GM23248 (cell line): ENCODE measurements around the gene NUP93. TPM values are rescaled to one million over a fixed set of nuclear protein-coding genes. Genes with fewer than 3 reads are reported as not detected.

Source experiments
- DNase-seq: peaks from one replicate; pipeline ENCODE4 v3.0.0-alpha.2; 2015
- H2AFZ ChIP-seq: fragments of 200-600 bp; sonication (generic); 2 replicates; pipeline ENCODE4 v1.6.1; 2016; ENCODE audit warnings: antibody characterized with exemption
- H3F3A ChIP-seq: fragments of 200-600 bp; sonication (generic); 2 replicates; pipeline ENCODE4 v1.6.1; 2016; ENCODE audit warnings: mild to moderate bottlenecking, antibody characterized with exemption, mixed run types; ENCODE audit not compliant: insufficient read depth
- H3K27ac ChIP-seq: fragments of 200-600 bp; sonication (generic); 2 replicates; pipeline ENCODE4 v1.5.1; 2016; ENCODE audit warnings: mild to moderate bottlenecking
- H3K27me3 ChIP-seq: fragments of 200-600 bp; sonication (generic); replicated peaks from 2 replicates; pipeline ENCODE4 v1.6.1; 2016; ENCODE audit warnings: mild to moderate bottlenecking; ENCODE audit not compliant: insufficient read depth
- H3K36me3 ChIP-seq: fragments of 200-600 bp; sonication (generic); 2 replicates; pipeline ENCODE4 v1.6.1; 2016; ENCODE audit warnings: low read depth, mild to moderate bottlenecking
- H3K4me1 ChIP-seq: fragments of 200-600 bp; sonication (generic); 2 replicates; pipeline ENCODE4 v1.6.1; 2016; ENCODE audit warnings: mild to moderate bottlenecking; ENCODE audit not compliant: insufficient read depth
- H3K4me2 ChIP-seq: fragments of 200-600 bp; sonication (generic); one replicate; pipeline ENCODE4 v1.6.1; 2016; ENCODE audit warnings: mild to moderate bottlenecking; ENCODE audit not compliant: unreplicated experiment
- H3K4me3 ChIP-seq: fragments of 200-600 bp; sonication (generic); 2 replicates; pipeline ENCODE4 v1.5.1; 2016; ENCODE audit warnings: mild to moderate bottlenecking
- H3K79me2 ChIP-seq: fragments of 200-600 bp; sonication (generic); 2 replicates; pipeline ENCODE4 v1.6.1; 2016; ENCODE audit warnings: mild to moderate bottlenecking; ENCODE audit not compliant: insufficient read depth
- H3K9ac ChIP-seq: fragments of 200-600 bp; sonication (generic); 2 replicates; pipeline ENCODE4 v1.6.1; 2016; ENCODE audit warnings: mild to moderate bottlenecking
- H3K9me2 ChIP-seq: fragments of 200-600 bp; sonication (generic); 2 replicates; pipeline ENCODE4 v1.6.1; 2016; ENCODE audit warnings: mixed run types, mild to moderate bottlenecking, moderate library complexity; ENCODE audit not compliant: insufficient read depth
- H3K9me3 ChIP-seq: fragments of 200-600 bp; sonication (generic); one replicate; pipeline ENCODE4 v1.6.1; 2017; ENCODE audit warnings: low read depth
- H4K20me1 ChIP-seq: fragments of 200-600 bp; sonication (generic); 2 replicates; pipeline ENCODE4 v1.6.0; 2016; ENCODE audit not compliant: insufficient read depth
- EZH2 ChIP-seq: fragments of 200-600 bp; sonication (generic); IDR thresholded peaks from 2 replicates; pipeline ENCODE4 v1.6.1; 2018; ENCODE audit warnings: antibody characterized with exemption, mild to moderate bottlenecking; ENCODE audit not compliant: insufficient read depth, poor library complexity, severe bottlenecking
- EZH2phosphoT487 ChIP-seq: fragments of 200-600 bp; sonication (generic); IDR thresholded peaks from 2 replicates; pipeline ENCODE4 v1.6.1; 2018; ENCODE audit warnings: antibody characterized with exemption, moderate library complexity, mild to moderate bottlenecking, low read depth; ENCODE audit not compliant: insufficient read depth
- WGBS, 2 experiments: methylation state at CpG; one replicate each; pipeline ENCODE4 v1.1.6; 2015 to 2017; ENCODE audit warnings: low lambda C conversion rate in 2 of 2, low coverage in 1 of 2; ENCODE audit errors: missing lambda C conversion rate in 2 of 2; 5-methylcytosine and 5-hydroxymethylcytosine counted together
- in situ Hi-C: fragments of 300-500 bp; cut with MboI; formaldehyde crosslinking; loops from 2 replicates; pipeline ENCODE4 v1.15.0; 2020
- polyA plus RNA-seq: library from polyadenylated mRNA; unstranded; fragments of >200 nt; fragmentation: Nextera tagmentation; extraction: Ambion mirVana; gene quantifications from 2 replicates; pipeline ENCODE4 v1.2.1, GENCODE V29; 2016
- total RNA-seq: library from RNA; depleted of rRNA; stranded (reverse); fragments of >200 nt; shearing (Covaris generic); gene quantifications from 2 replicates; pipeline ENCODE4 v1.2.3, GENCODE V29; 2014

Gene NUP93
- total and polyA plus RNA-seq, 2 experiments from 2014 or later, result 47.1 to 51.2 TPM

- no peaks in the 10 kb centered on the region for H3K79me2 ChIP-seq
- no peak for TF ChIP-seq EZH2
- no peak for TF ChIP-seq EZH2phosphoT487
- H3K36me3 ChIP-seq, result no peaks in the 10 kb centered on the region
- no peaks in the 10 kb centered on the region for H3F3A ChIP-seq
- no peak overlapping the region for H3K4me3 ChIP-seq
- no peak overlapping the region for H3K9ac ChIP-seq
- no peaks in the 10 kb centered on the region for H3K27me3 ChIP-seq
- H3K9me3 ChIP-seq, result no peaks in the 10 kb centered on the region
- WGBS, 2 experiments, result 73 to 87% methylated on average over 8 to 9 of the region's 9 CpGs
- in situ Hi-C loops, result no loop called here
- no peak overlapping the region for H2AFZ ChIP-seq
- H3K4me2 ChIP-seq, result no peak overlapping the region
- H3K27ac ChIP-seq, result no peak overlapping the region
- H3K4me1 ChIP-seq, result no peaks in the 10 kb centered on the region
- no peak for DNase-seq
- no peaks in the 10 kb centered on the region for H4K20me1 ChIP-seq
- H3K9me2 ChIP-seq, result no peaks in the 10 kb centered on the region
Measured at GRCh38 chr16:56879276-56879675, 149.3 kb downstream of the NUP93 start.

DNA sequence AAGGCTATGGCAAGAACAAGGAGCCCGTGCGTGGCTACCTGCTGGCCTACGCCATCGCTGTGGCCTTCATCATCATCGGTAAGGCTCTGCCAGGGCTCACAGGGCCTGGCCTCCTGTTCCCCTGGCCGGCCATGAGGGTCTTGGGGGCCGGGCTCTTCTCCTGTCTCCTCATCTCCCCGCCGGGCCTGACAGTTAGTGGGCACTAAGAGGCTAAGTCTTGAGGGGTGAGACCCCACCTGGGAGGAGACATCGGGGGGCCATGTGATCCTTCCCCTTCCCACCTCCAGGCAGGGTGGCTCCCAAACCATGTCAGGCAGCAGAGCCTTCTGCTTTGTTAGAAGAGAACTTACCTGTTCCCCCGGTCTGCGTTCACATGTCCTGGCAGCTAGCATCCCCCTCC lies 150.2 kb downstream of the NUP93 start:
- in situ Hi-C loops, result no loop called here
- H3K4me2 ChIP-seq, result no peak overlapping the region
- DNase-seq, result no peak
- H3K9ac ChIP-seq, result no peak overlapping the region
- TF ChIP-seq EZH2phosphoT487, result no peak
- no peak for TF ChIP-seq EZH2
- no peaks in the 10 kb centered on the region for H4K20me1 ChIP-seq
- no peaks in the 10 kb centered on the region for H3K9me3 ChIP-seq
- H2AFZ ChIP-seq, result no peak overlapping the region
- H3K27me3 ChIP-seq, result no peaks in the 10 kb centered on the region
- 81 to 85% methylated on average over 10 of the region's 12 CpGs for WGBS, 2 experiments
- H3K79me2 ChIP-seq, result no peaks in the 10 kb centered on the region
- no peak overlapping the region for H3K4me3 ChIP-seq
- H3K4me1 ChIP-seq, result no peaks in the 10 kb centered on the region
- no peak overlapping the region for H3K27ac ChIP-seq
- no peaks in the 10 kb centered on the region for H3K9me2 ChIP-seq
- no peaks in the 10 kb centered on the region for H3F3A ChIP-seq
- H3K36me3 ChIP-seq, result no peaks in the 10 kb centered on the region

DNA sequence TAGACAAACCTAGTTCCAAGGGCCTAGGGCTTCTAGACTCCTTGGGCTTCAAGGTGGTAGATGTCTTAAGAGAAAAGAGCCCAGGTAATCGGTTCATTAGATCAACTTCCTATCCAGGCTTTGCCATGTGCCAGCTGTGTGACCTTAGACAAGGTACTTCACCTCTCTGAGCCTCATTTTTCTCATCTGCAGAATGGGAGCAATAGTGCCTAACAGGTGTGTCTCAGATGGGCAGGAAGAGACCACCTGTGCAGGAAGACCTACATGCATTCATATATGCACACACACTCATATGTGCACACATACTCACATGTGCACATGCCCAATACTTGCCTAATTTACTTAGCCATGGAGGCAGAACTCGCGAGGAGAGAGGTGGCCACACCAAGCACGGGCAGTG lies 150.8 kb downstream of the NUP93 start:
- no peaks in the 10 kb centered on the region for H3F3A ChIP-seq
- no peaks in the 10 kb centered on the region for H3K9me3 ChIP-seq
- H3K9ac ChIP-seq, result no peak overlapping the region
- H3K4me3 ChIP-seq, result no peak overlapping the region
- no peaks in the 10 kb centered on the region for H3K36me3 ChIP-seq
- H4K20me1 ChIP-seq, result no peaks in the 10 kb centered on the region
- WGBS, 2 experiments, result 85 to 86% methylated on average over 4 of the region's 4 CpGs
- DNase-seq, result no peak
- H3K4me1 ChIP-seq, result no peaks in the 10 kb centered on the region
- no peaks in the 10 kb centered on the region for H3K9me2 ChIP-seq
- no peaks in the 10 kb centered on the region for H3K27me3 ChIP-seq
- no peak overlapping the region for H2AFZ ChIP-seq
- no peak overlapping the region for H3K27ac ChIP-seq
- no peaks in the 10 kb centered on the region for H3K79me2 ChIP-seq
- in situ Hi-C loops, result no loop called here
- H3K4me2 ChIP-seq, result no peak overlapping the region
- TF ChIP-seq EZH2 (no peak), EZH2phosphoT487 (no peak)

DNA sequence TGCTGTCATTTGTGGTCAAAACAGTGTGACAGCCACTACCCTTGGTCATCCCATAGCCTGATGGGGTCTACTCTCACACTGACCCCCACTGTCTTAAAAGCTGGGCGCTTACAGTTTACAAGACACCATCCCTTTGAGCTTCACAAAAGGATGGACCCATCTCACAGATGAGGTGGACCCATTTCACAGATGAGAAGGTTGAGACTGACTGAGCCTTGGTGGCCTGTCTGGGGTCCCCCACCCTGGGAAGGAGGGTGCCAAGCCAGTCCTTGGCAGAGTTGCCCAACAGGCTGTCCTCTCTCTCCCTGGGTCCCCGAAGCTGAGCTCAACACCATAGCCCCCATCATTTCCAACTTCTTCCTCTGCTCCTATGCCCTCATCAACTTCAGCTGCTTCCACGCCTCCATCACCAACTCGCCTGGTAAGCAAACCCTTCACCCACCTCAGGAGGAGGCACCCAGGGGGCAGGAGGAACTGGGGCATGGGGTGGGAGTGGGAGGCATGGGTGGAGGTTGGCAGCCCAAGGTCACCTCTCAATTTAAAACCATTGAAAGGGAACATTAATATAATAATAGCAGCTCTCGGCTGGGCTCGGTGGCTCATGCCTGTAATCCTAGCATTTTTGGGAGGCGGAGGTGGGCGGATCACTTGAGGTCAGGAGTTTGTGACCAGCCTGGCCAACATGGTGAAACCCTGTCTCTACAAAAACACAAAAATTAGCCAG lies 152.3 kb downstream of the NUP93 start:
- in situ Hi-C loops, result no loop called here

More for the DNA sequence above, 152.3 kb downstream of the NUP93 start:
- Histone ChIP-seq H3K9me2 (no peaks in the 10 kb centered on the region), H3K79me2 (no peaks in the 10 kb centered on the region), H3K27me3 (no peaks in the 10 kb centered on the region), H3K4me3 (no peak overlapping the region), H4K20me1 (no peaks in the 10 kb centered on the region), H2AFZ (no peak overlapping the region), H3K27ac (no peak overlapping the region), H3K9me3 (no peaks in the 10 kb centered on the region), H3K4me1 (no peaks in the 10 kb centered on the region), H3F3A (no peaks in the 10 kb centered on the region), H3K9ac (no peak overlapping the region), H3K4me2 (no peak overlapping the region), H3K36me3 (no peaks in the 10 kb centered on the region)
- TF ChIP-seq EZH2phosphoT487 (no peak), EZH2 (no peak)
- WGBS, 2 experiments, result 81 to 83% methylated on average over 8 of the region's 8 CpGs
- no peak for DNase-seq
